Natural killer cell treated with Interleukin-12 subunit alpha and Interleukin-12 subunit beta and Interleukin-15 and Interleukin-18, amount 100 ng/mL, for 72 hours (primary cell): ENCODE data around the gene PRKCZ. TPM values are rescaled to one million over a fixed set of nuclear protein-coding genes. Genes with fewer than 3 reads are reported as not detected.

Experiments used
- ATAC-seq, 2 donors: fragments of 150-1000 bp; cut with Tn5 transposase in 1 of 2; sonication (Bioruptor Pico), chemical (Tn5 transposase) in 1 of 2; 2 replicates each; pipeline ENCODE4 v1.10.0; 2021
- DNase-seq: peaks from one replicate; pipeline ENCODE4 v3.0.0; 2022; ENCODE audit warnings: low spot score
- H3K27ac Mint-ChIP-seq, 2 donors: 1 replicate in 1 of 2; 2 replicates in 1 of 2; pipeline ENCODE4 v1.8.0; 2022; ENCODE audit warnings: mixed read lengths in 2 of 2, mild to moderate bottlenecking in 1 of 2, moderate library complexity in 1 of 2
- H3K27me3 Mint-ChIP-seq, 2 donors: 1 replicate in 1 of 2; 2 replicates in 1 of 2; pipeline ENCODE4 v1.8.0; 2022; ENCODE audit warnings: mixed read lengths in 2 of 2
- H3K36me3 Mint-ChIP-seq: one replicate; pipeline ENCODE4 v1.8.0; 2022; ENCODE audit warnings: mixed read lengths
- H3K4me1 Mint-ChIP-seq, 2 donors: 1 replicate in 1 of 2; 2 replicates in 1 of 2; pipeline ENCODE4 v1.8.0; 2022; ENCODE audit warnings: low read depth in 2 of 2, mixed read lengths in 2 of 2, mild to moderate bottlenecking in 1 of 2
- H3K4me3 Mint-ChIP-seq: one replicate; pipeline ENCODE4 v1.8.0; 2022; ENCODE audit warnings: mixed read lengths
- H3K9me3 Mint-ChIP-seq: 2 replicates; pipeline ENCODE4 v1.8.0; 2022; ENCODE audit warnings: mixed read lengths
- total RNA-seq, 2 donors: library from RNA; stranded (reverse); gene quantifications; one replicate each; pipeline ENCODE4 v1.2.3, GENCODE V29; 2022

Gene PRKCZ
- total RNA-seq, 2 donors from 2014 or later = 10.8 to 13.2 TPM

GRCh38 chr1:2172012-2172411 lies 121.8 kb downstream of the PRKCZ start:
- no peak for DNase-seq
- Mint-ChIP-seq H3K9me3 (no peaks in the 10 kb centered on the region), H3K27me3 (no peaks in the 10 kb centered on the region), H3K36me3 (no peaks in the 10 kb centered on the region), H3K4me1 (no peaks in the 10 kb centered on the region), H3K27ac (no peak overlapping the region), H3K4me3 (no peak overlapping the region)
- ATAC-seq = peak in 1 of 2 donors; percentile 3

- Mint-ChIP-seq H3K27me3 (no peaks in the 10 kb centered on the region), H3K36me3 (no peaks in the 10 kb centered on the region), H3K4me3 (no peak overlapping the region), H3K4me1 (no peaks in the 10 kb centered on the region), H3K27ac (no peak overlapping the region), H3K9me3 (no peaks in the 10 kb centered on the region)
- ATAC-seq = no peak
- DNase-seq = no peak
Measured at GRCh38 chr1:2172551-2173146, 122.4 kb downstream of the PRKCZ start.

DNA sequence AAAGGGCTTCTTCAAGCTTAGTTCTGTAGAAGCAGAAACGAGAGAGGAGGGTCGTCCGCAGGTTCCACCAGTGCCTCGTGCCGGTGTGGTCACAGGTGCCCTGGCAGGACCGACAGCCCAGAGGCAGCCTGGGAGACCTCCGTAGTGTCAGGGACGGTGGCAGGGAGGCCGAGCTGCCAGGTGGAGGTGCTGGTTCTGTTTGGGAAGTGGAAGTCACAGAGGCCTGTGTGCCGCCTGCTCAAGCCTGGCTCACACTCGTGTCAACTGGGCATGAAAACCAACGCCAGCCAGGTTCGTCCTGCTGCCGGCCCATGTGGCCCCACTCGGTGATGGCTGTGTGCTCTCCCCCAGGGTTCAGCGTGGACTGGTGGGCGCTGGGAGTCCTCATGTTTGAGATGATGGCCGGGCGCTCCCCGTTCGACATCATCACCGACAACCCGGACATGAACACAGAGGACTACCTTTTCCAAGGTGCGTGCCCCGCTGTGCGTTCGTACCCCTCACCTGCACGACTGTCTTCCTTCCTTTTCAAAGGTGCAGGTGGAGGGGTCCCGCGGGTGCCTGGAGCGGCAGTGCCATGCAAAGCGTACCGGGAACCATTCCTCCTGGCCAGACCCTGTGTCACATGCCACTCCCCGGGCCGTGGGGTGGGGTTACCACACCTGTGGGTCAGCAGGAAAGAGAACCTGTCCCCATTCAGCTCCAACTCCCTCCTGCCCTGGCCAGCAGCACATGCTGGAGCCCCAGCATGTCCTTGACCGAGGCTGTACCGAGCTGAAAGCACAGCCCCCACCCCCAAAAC lies 123.5 kb downstream of the PRKCZ start:
- Mint-ChIP-seq H3K9me3 (no peaks in the 10 kb centered on the region), H3K27me3 (no peaks in the 10 kb centered on the region), H3K4me1 (no peaks in the 10 kb centered on the region), H3K4me3 (no peak overlapping the region), H3K36me3 (no peaks in the 10 kb centered on the region), H3K27ac (no peak overlapping the region)
- DNase-seq (no peak), ATAC-seq (no peak)

DNA sequence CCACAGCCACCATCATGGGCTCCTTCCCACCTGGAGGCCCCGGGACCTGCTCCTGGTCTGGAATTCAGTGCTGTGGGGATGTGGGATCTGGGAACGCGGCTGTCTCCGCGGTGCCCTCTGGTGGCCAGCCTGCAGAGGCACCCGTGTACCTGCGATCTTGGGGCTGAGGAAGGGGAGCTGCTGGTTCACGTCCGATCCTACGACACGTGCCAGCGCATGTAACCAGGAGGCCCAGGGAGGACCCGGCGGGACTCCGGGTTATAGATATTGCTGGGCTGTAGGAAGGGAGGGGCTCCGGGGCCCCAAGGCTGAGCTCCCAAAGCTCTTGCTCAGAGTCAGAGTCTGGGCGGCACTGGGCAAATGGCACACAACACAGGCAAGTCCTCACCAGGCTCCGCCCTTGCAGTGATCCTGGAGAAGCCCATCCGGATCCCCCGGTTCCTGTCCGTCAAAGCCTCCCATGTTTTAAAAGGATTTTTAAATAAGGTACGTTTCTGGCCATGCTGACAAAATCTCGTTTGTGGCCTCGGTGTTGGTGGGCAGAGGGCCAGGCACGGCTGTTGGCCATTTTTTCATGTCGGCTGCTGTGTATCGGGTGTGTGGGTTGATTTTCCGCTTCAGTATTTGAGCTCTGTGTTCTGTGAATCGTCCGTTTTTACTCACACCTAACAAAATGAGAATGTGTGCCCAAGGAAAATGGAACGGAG lies 124.3 kb downstream of the PRKCZ start:
- H3K9me3 Mint-ChIP-seq = no peaks in the 10 kb centered on the region
- H3K36me3 Mint-ChIP-seq = no peaks in the 10 kb centered on the region
- no peaks in the 10 kb centered on the region for H3K27me3 Mint-ChIP-seq
- H3K27ac Mint-ChIP-seq = no peak overlapping the region
- H3K4me1 Mint-ChIP-seq = peaks cover 0 to under 1% of the 10 kb centered on the region in 2 donors
- no peak for ATAC-seq
- no peak overlapping the region for H3K4me3 Mint-ChIP-seq
- no peak for DNase-seq

GRCh38 chr1:2175055-2175414 lies 124.8 kb downstream of the PRKCZ start:
- DNase-seq = no peak
- no peak overlapping the region for H3K27ac Mint-ChIP-seq
- no peak overlapping the region for H3K4me3 Mint-ChIP-seq

GRCh38 chr1:2175681-2176454 lies 125.7 kb downstream of the PRKCZ start:
- DNase-seq = no peak
- no peak overlapping the region for H3K27ac Mint-ChIP-seq
- H3K4me1 Mint-ChIP-seq = peaks cover 0 to 2% of the 10 kb centered on the region in 2 donors
- H3K9me3 Mint-ChIP-seq = no peaks in the 10 kb centered on the region
- ATAC-seq = no peak
- no peaks in the 10 kb centered on the region for H3K27me3 Mint-ChIP-seq
- H3K36me3 Mint-ChIP-seq = no peaks in the 10 kb centered on the region
- H3K4me3 Mint-ChIP-seq = no peak overlapping the region

More at GRCh38 chr1:2175055-2175414, 124.8 kb downstream of the PRKCZ start:
- Mint-ChIP-seq H3K9me3 (no peaks in the 10 kb centered on the region), H3K4me1 (peaks cover 0 to 2% of the 10 kb centered on the region in 2 donors), H3K27me3 (no peaks in the 10 kb centered on the region), H3K36me3 (no peaks in the 10 kb centered on the region)
- ATAC-seq = no peak

DNA sequence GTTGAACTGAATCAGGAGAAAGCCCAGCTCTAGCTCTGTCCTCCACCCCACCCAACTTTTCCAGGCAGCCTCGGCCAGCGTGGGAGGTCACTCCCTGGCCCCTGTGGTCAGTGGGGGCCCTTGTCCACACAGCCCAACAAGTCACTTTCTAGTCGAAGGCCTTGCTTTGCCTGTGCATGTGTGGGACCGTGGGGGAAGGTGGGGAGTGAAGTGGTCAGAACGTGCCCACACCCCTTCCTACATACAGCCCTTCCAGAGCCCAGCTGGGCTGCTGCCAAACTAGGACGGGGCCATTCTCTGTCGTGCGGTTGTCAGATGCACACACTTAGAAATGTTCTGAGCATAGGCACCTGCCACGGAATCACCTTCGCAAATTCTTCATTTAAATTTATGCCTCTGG lies 126.4 kb downstream of the PRKCZ start:
- Mint-ChIP-seq H3K9me3 (no peaks in the 10 kb centered on the region), H3K27ac (no peak overlapping the region), H3K4me3 (no peak overlapping the region), H3K4me1 (peaks cover 0 to 2% of the 10 kb centered on the region in 2 donors), H3K36me3 (no peaks in the 10 kb centered on the region), H3K27me3 (no peaks in the 10 kb centered on the region)
- no peak for DNase-seq
- ATAC-seq = no peak

DNA sequence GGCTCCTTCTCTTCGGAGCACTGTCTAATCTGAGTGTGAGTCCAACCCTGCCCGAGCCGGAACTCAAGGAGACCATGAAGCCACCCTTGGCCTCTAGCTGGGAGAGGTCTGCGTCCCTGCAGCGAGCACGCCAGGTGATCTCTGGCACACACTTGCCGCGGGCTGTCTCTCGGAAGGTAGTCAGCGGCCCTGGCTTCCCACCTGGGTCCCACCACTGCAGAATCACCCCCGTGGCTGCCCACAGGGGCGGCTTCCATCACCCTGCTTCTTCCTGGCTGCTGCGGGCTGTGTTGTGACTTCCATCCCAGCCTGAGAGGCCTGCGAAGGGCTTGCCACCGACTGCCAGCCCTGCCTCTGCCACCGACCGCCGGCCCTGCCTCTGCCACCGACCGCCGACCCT lies 127.3 kb downstream of the PRKCZ start:
- no peak overlapping the region for H3K27ac Mint-ChIP-seq
- no peaks in the 10 kb centered on the region for H3K27me3 Mint-ChIP-seq
- no peaks in the 10 kb centered on the region for H3K36me3 Mint-ChIP-seq
- H3K4me1 Mint-ChIP-seq = peaks cover 0 to 3% of the 10 kb centered on the region in 2 donors
- no peaks in the 10 kb centered on the region for H3K9me3 Mint-ChIP-seq
- H3K4me3 Mint-ChIP-seq = no peak overlapping the region
- DNase-seq = no peak
- ATAC-seq = no peak

GRCh38 chr1:2177946-2178538 lies 127.8 kb downstream of the PRKCZ start:
- Mint-ChIP-seq H3K4me3 (no peak overlapping the region), H3K27ac (no peak overlapping the region), H3K4me1 (peaks cover 0 to 6% of the 10 kb centered on the region in 2 donors), H3K9me3 (no peaks in the 10 kb centered on the region), H3K27me3 (no peaks in the 10 kb centered on the region), H3K36me3 (no peaks in the 10 kb centered on the region)
- ATAC-seq = no peak
- DNase-seq = no peak

DNA sequence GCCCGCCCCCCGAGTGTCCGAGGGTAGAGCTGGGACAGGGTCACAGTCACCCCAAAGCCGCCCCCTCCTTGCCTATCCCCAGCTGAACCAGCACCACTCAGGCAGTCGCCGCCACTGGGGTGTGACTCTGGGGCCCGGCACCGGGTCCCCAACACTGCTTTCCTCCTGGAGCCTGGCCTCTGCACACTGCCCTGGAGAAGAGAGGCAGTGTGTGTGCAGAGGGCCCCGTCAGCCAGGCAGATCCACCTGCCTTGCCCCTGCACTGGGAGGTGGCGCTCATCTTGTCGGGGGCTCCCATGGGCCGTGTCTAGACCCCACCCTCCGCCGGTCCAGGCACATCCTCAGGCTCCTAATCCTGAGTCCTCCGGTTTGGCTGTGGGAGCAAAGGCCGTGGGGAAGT lies 128.7 kb downstream of the PRKCZ start:
- H3K4me1 Mint-ChIP-seq = peaks cover 0 to 11% of the 10 kb centered on the region in 2 donors
- H3K36me3 Mint-ChIP-seq = no peaks in the 10 kb centered on the region
- H3K9me3 Mint-ChIP-seq = no peaks in the 10 kb centered on the region
- no peak for DNase-seq
- no peak overlapping the region for H3K27ac Mint-ChIP-seq
- ATAC-seq = no peak
- H3K4me3 Mint-ChIP-seq = no peak overlapping the region
- no peaks in the 10 kb centered on the region for H3K27me3 Mint-ChIP-seq

GRCh38 chr1:2179283-2180013 lies 129.2 kb downstream of the PRKCZ start:
- Mint-ChIP-seq H3K9me3 (no peaks in the 10 kb centered on the region), H3K4me1 (peaks cover 0 to 11% of the 10 kb centered on the region in 2 donors), H3K27me3 (no peaks in the 10 kb centered on the region), H3K27ac (no peak overlapping the region), H3K36me3 (no peaks in the 10 kb centered on the region), H3K4me3 (no peak overlapping the region)
- DNase-seq (no peak), ATAC-seq (no peak)

GRCh38 chr1:2180297-2181245 lies 130.4 kb downstream of the PRKCZ start:
- Mint-ChIP-seq H3K27ac (no peak overlapping the region), H3K27me3 (no peaks in the 10 kb centered on the region)

More at GRCh38 chr1:2180297-2181245, 130.4 kb downstream of the PRKCZ start:
- Mint-ChIP-seq H3K4me1 (peaks cover 0 to 11% of the 10 kb centered on the region in 2 donors), H3K36me3 (no peaks in the 10 kb centered on the region), H3K9me3 (no peaks in the 10 kb centered on the region), H3K4me3 (no peak overlapping the region)
- ATAC-seq = no peak
- no peak for DNase-seq
